GM18870 (cell line): ENCODE results near the gene SCN8A.

ENCODE experiments used
- ATAC-seq: cut with Tn5 transposase; IDR thresholded peaks from one replicate; pipeline ENCODE4 v1.9.1; 2021; ENCODE audit warnings: moderate library complexity; ENCODE audit not compliant: unreplicated experiment

Gene SCN8A

GRCh38 chr12:51847643-51848325 is 256.8 kb downstream of the SCN8A start:
- no peak for ATAC-seq

GRCh38 chr12:51848326-51848727 is 257.3 kb downstream of the SCN8A start, which contains the start of gene FIGNL2:
Gene FIGNL2 (minus strand): TSS chr12:51848718. CDS start chr12:51822413, 26,305 bp downstream.
- no peak for ATAC-seq

- ATAC-seq, result no peak
These were observed 258.1 kb downstream of the SCN8A start for GRCh38 chr12:51848841-51849735.

- ATAC-seq, result no peak
These were observed 259.3 kb downstream of the SCN8A start for GRCh38 chr12:51850081-51850964.

- no peak for ATAC-seq
These were observed 259.9 kb downstream of the SCN8A start for GRCh38 chr12:51850965-51851299.

- no peak for ATAC-seq
These were observed 260.5 kb downstream of the SCN8A start for GRCh38 chr12:51851413-51852124.

- no peak for ATAC-seq
These were observed 261.5 kb downstream of the SCN8A start for GRCh38 chr12:51852404-51853137.

- no peak for ATAC-seq
These were observed 264.8 kb downstream of the SCN8A start for GRCh38 chr12:51855586-51856428.

- no peak for ATAC-seq
These were observed 270.0 kb downstream of the SCN8A start for GRCh38 chr12:51860986-51861385.
